Karpas-422 (cell line): ENCODE data around the gene MYOM1. TPM values are rescaled to one million over a fixed set of nuclear protein-coding genes. Genes with fewer than 3 reads are reported as not detected.

ENCODE experiments used
- DNase-seq: peaks from one replicate; pipeline ENCODE4 v3.0.0-alpha.2; 2015
- H2AFZ ChIP-seq: fragments of 200-600 bp; sonication (generic); 2 replicates; pipeline ENCODE4 v1.6.1; 2014; ENCODE audit warnings: antibody characterized with exemption, low read length, mixed read lengths
- H3K27ac ChIP-seq: fragments of 200-600 bp; sonication (generic); 2 replicates; pipeline ENCODE4 v1.5.1; 2014; ENCODE audit warnings: mild to moderate bottlenecking, low read length, moderate library complexity
- H3K27me3 ChIP-seq: fragments of 200-600 bp; sonication (generic); 2 replicates; pipeline ENCODE4 v1.6.1; 2014; ENCODE audit warnings: low read length, mixed read lengths
- H3K36me3 ChIP-seq: fragments of 200-600 bp; sonication (generic); 2 replicates; pipeline ENCODE4 v1.6.1; 2014; ENCODE audit warnings: low read length, mixed read lengths; ENCODE audit not compliant: insufficient read depth
- H3K4me1 ChIP-seq: fragments of 200-600 bp; sonication (generic); 2 replicates; pipeline ENCODE4 v1.6.1; 2014; ENCODE audit warnings: mild to moderate bottlenecking, low read length, mixed read lengths
- H3K4me2 ChIP-seq: fragments of 200-600 bp; sonication (generic); 2 replicates; pipeline ENCODE4 v1.6.1; 2014; ENCODE audit warnings: low read length, low read depth, mild to moderate bottlenecking; ENCODE audit not compliant: poor library complexity, severe bottlenecking
- H3K4me3 ChIP-seq: fragments of 200-600 bp; sonication (generic); 2 replicates; pipeline ENCODE4 v1.5.1; 2014; ENCODE audit warnings: mild to moderate bottlenecking, antibody characterized with exemption, low read length, mixed read lengths
- H3K79me2 ChIP-seq: fragments of 200-600 bp; sonication (generic); 2 replicates; pipeline ENCODE4 v1.6.1; 2014; ENCODE audit warnings: mild to moderate bottlenecking, low read length, mixed read lengths
- H3K9ac ChIP-seq: fragments of 200-600 bp; sonication (generic); 2 replicates; pipeline ENCODE4 v1.6.0; 2014; ENCODE audit warnings: low read length
- H3K9me2 ChIP-seq: fragments of 200-600 bp; sonication (generic), shearing (Covaris generic); replicated peaks from 2 replicates; pipeline ENCODE4 v1.6.0; 2014; ENCODE audit warnings: mild to moderate bottlenecking, low read length, moderate library complexity; ENCODE audit not compliant: insufficient read depth
- H3K9me3 ChIP-seq: fragments of 300-700, 200-600 bp; sonication (generic); 2 replicates; pipeline ENCODE4 v1.6.1; 2014; ENCODE audit warnings: low read length, mixed read lengths
- H4K20me1 ChIP-seq: fragments of 200-600 bp; sonication (generic); 2 replicates; pipeline ENCODE4 v1.6.1; 2014; ENCODE audit warnings: mild to moderate bottlenecking, antibody characterized with exemption, low read length, low read depth; ENCODE audit not compliant: insufficient read depth
- total RNA-seq: library from RNA; depleted of rRNA; stranded (reverse); fragments of >200 nt; shearing (Covaris generic); gene quantifications from 2 replicates; pipeline ENCODE4 v1.2.3, GENCODE V29; 2014; ENCODE audit warnings: low replicate concordance

Gene MYOM1
- total RNA-seq, 1 experiment from 2014 or later, result not detected

DNA sequence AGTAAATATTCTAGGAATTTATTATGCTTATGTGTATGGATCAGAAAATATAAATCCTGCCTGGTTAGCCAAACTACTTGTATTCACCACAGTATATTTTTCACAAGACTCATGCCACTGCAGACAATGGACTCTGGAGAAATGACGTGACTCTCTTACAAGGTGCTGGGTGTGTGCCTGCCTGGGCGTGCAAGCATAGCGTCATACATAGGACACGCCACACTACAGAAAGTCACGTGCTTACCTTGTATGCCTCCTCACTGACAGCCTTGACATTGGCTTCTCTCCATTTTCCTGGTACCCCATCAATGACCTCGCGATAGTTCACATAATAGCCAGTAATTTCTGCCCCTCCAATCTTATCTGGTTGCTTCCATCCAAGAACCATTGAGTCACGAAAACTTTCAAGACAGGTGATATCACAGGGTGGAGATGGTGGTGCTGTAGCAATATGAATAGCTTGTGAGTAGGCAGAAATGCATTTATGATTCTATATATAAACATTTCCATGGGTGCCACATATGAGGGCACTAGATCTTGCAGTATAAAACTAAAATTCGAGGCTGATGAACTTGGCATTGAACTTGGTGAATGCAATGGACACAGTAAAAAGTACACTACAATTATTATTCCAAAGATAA is 93.2 kb downstream of the MYOM1 start:
- H3K27me3 ChIP-seq, result no peaks in the 10 kb centered on the region
- peaks cover 11% of the 10 kb centered on the region for H3K4me1 ChIP-seq
- no peaks in the 10 kb centered on the region for H3K79me2 ChIP-seq
- no peak overlapping the region for H3K4me2 ChIP-seq
- no peak overlapping the region for H2AFZ ChIP-seq
- H3K27ac ChIP-seq, result no peak overlapping the region
- H3K9ac ChIP-seq, result no peak overlapping the region
- H3K9me3 ChIP-seq, result no peaks in the 10 kb centered on the region
- H3K9me2 ChIP-seq, result no peaks in the 10 kb centered on the region
- H3K4me3 ChIP-seq, result no peak overlapping the region
- DNase-seq, result no peak
- no peaks in the 10 kb centered on the region for H3K36me3 ChIP-seq
- no peaks in the 10 kb centered on the region for H4K20me1 ChIP-seq

- DNase-seq, result no peak
- H3K9me3 ChIP-seq, result no peaks in the 10 kb centered on the region
- H3K27ac ChIP-seq, result no peak overlapping the region
- no peak overlapping the region for H3K4me3 ChIP-seq
- H3K36me3 ChIP-seq, result no peaks in the 10 kb centered on the region
- no peaks in the 10 kb centered on the region for H3K27me3 ChIP-seq
- H3K4me2 ChIP-seq, result no peak overlapping the region
- no peaks in the 10 kb centered on the region for H3K79me2 ChIP-seq
- no peak overlapping the region for H3K9ac ChIP-seq
- H4K20me1 ChIP-seq, result no peaks in the 10 kb centered on the region
- H2AFZ ChIP-seq, result no peak overlapping the region
- no peaks in the 10 kb centered on the region for H3K9me2 ChIP-seq
- H3K4me1 ChIP-seq, result peaks cover 11% of the 10 kb centered on the region
These were observed 94.9 kb downstream of the MYOM1 start for GRCh38 chr18:3124822-3125221.

DNA sequence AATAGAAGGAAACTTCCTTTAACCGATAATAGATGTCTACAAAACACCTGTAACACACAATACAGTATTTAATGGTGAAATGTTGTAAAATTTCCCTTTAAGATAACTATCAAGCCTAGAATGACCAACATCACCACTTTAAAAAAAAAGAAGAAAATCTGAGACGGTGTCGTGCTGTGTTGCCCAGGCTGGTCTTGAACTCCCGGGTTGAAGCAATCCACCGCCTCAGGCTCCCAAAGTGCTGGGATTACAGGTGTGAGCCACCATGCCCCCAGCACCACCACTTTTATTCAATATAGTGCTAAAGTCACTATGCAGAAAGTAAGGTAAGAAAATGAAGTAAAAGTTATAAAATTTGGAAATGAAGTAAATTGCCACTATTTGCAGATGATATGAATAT is 96.9 kb downstream of the MYOM1 start:
- H3K27me3 ChIP-seq, result no peaks in the 10 kb centered on the region
- H3K4me1 ChIP-seq, result no peaks in the 10 kb centered on the region
- no peaks in the 10 kb centered on the region for H4K20me1 ChIP-seq
- no peak overlapping the region for H3K9ac ChIP-seq
- no peak overlapping the region for H3K4me2 ChIP-seq
- H3K79me2 ChIP-seq, result no peaks in the 10 kb centered on the region
- no peaks in the 10 kb centered on the region for H3K36me3 ChIP-seq
- H2AFZ ChIP-seq, result no peak overlapping the region
- H3K9me3 ChIP-seq, result no peaks in the 10 kb centered on the region
- DNase-seq, result no peak
- H3K9me2 ChIP-seq, result no peaks in the 10 kb centered on the region
- H3K27ac ChIP-seq, result no peak overlapping the region
- no peak overlapping the region for H3K4me3 ChIP-seq

GRCh38 chr18:3121259-3121658 is 98.5 kb downstream of the MYOM1 start:
- H4K20me1 ChIP-seq, result no peaks in the 10 kb centered on the region
- H3K9ac ChIP-seq, result no peak overlapping the region
- H3K4me2 ChIP-seq, result no peak overlapping the region
- H3K27ac ChIP-seq, result no peak overlapping the region
- H3K36me3 ChIP-seq, result no peaks in the 10 kb centered on the region
- H3K9me2 ChIP-seq, result no peaks in the 10 kb centered on the region
- H3K9me3 ChIP-seq, result no peaks in the 10 kb centered on the region
- no peaks in the 10 kb centered on the region for H3K4me1 ChIP-seq
- no peaks in the 10 kb centered on the region for H3K79me2 ChIP-seq
- DNase-seq, result no peak
- H3K27me3 ChIP-seq, result no peaks in the 10 kb centered on the region
- no peak overlapping the region for H3K4me3 ChIP-seq
- H2AFZ ChIP-seq, result no peak overlapping the region

GRCh38 chr18:3120356-3120755 is 99.4 kb downstream of the MYOM1 start:
- Histone ChIP-seq H3K79me2 (no peaks in the 10 kb centered on the region), H4K20me1 (no peaks in the 10 kb centered on the region), H3K9me2 (no peaks in the 10 kb centered on the region), H3K27ac (no peak overlapping the region), H3K27me3 (no peaks in the 10 kb centered on the region), H3K4me3 (no peak overlapping the region), H3K9me3 (no peaks in the 10 kb centered on the region), H3K4me2 (no peak overlapping the region), H3K36me3 (no peaks in the 10 kb centered on the region), H3K4me1 (no peaks in the 10 kb centered on the region), H3K9ac (no peak overlapping the region), H2AFZ (no peak overlapping the region)
- DNase-seq, result no peak

GRCh38 chr18:3119401-3120341 is 100.1 kb downstream of the MYOM1 start:
- DNase-seq, result no peak
- H2AFZ ChIP-seq, result no peak overlapping the region
- H3K4me3 ChIP-seq, result no peak overlapping the region
- H3K27me3 ChIP-seq, result no peaks in the 10 kb centered on the region
- no peak overlapping the region for H3K27ac ChIP-seq
- H4K20me1 ChIP-seq, result no peaks in the 10 kb centered on the region
- H3K9ac ChIP-seq, result no peak overlapping the region
- no peaks in the 10 kb centered on the region for H3K9me2 ChIP-seq
- no peaks in the 10 kb centered on the region for H3K79me2 ChIP-seq
- H3K9me3 ChIP-seq, result no peaks in the 10 kb centered on the region
- no peaks in the 10 kb centered on the region for H3K36me3 ChIP-seq
- H3K4me2 ChIP-seq, result no peak overlapping the region
- no peaks in the 10 kb centered on the region for H3K4me1 ChIP-seq

DNA sequence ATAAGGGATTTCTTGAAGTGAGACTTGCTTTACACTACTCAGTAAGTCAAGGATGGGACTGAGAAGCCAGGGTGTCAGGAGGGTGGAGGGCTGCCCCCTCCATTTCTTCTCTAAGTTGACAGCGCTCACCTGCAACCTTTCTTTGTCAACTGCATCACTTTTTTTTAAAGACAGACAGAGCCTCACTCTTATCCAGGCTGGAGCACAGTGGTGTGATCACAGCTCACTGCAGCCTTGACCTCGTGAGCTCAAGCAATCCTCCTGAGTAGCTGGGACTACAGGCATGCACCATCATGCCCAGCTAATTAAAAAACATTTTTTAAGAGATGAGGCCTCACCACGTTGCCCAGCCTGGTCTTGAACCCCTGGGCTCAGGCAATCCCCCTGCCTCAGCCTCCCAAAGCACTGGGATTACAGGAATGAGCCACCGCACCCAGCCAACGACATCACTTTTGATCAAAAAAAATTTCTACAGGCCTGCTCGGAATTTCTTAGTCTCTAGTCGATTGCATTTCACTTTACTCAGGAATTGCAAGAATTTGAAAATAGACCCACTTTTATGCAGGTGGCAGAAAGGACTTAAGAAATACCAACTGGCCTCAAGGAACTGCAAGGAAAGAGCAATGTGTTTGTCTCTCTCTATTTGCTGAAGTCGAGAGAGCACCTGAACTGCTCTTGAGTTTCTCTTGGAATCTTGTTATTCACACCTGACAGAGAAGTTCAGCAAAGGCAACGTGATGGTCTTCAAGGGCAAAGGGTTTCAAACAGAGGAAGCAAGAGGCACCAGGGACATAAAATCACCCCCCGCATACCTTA is 101.4 kb downstream of the MYOM1 start:
- Histone ChIP-seq H3K36me3 (no peaks in the 10 kb centered on the region), H3K9me3 (no peaks in the 10 kb centered on the region), H3K79me2 (no peaks in the 10 kb centered on the region), H3K4me1 (no peaks in the 10 kb centered on the region), H4K20me1 (no peaks in the 10 kb centered on the region), H3K4me2 (no peak overlapping the region), H3K27me3 (no peaks in the 10 kb centered on the region), H3K9ac (no peak overlapping the region), H3K9me2 (no peaks in the 10 kb centered on the region), H3K4me3 (no peak overlapping the region), H2AFZ (no peak overlapping the region), H3K27ac (no peak overlapping the region)
- no peak for DNase-seq
